Inferior parietal cortex (tissue), 1 donor: ENCODE results near the gene AIRE.

Experiments used
- DNase-seq: peaks from one replicate; pipeline ENCODE4 v3.0.0-alpha.2; 2016; ENCODE audit errors: extremely low spot score

AIRE gene

DNA sequence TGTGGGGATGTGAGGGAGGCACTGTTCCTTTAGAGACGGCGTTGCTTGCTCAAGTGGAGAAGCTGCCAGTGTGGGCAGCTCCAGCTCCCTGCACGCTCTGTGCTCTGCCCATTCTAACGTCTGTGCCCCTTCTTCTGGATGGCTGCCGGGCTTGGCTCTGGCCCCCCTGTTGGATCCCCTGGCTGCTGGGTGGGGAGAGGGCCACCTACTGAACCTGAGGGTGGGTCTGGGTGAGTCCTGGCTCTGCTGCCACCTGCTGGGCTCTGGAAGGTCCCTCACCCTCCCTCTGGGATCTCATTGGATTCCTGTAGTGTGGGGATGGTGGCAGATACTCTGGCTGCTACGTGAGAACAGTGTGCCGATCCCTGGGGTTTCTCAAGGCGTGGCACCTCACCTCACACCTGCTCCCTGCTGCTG is 19.2 kb downstream of the AIRE start:
- DNase-seq: peak; percentile 49

DNA sequence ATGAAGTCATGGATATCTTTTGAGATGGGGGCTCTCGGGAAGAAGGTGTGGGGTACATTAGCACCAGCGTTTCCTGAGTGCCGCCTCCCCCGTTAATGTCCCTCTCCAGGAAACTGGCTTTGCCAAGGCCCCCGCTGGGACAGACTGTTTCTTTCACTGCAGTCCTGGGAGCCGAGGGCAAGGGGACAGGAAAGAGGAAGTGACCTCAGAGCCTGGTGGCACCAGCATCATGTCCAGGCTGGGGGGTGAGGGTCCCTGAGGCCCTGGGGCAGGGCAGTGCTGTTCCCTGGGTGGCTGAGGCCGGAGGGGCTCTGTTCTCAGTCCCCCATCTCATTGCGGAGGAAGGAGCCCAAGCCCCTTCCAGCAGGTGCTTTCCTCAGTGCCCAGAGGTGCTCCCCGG is 20.0 kb downstream of the AIRE start:
- DNase-seq: no peak

DNA sequence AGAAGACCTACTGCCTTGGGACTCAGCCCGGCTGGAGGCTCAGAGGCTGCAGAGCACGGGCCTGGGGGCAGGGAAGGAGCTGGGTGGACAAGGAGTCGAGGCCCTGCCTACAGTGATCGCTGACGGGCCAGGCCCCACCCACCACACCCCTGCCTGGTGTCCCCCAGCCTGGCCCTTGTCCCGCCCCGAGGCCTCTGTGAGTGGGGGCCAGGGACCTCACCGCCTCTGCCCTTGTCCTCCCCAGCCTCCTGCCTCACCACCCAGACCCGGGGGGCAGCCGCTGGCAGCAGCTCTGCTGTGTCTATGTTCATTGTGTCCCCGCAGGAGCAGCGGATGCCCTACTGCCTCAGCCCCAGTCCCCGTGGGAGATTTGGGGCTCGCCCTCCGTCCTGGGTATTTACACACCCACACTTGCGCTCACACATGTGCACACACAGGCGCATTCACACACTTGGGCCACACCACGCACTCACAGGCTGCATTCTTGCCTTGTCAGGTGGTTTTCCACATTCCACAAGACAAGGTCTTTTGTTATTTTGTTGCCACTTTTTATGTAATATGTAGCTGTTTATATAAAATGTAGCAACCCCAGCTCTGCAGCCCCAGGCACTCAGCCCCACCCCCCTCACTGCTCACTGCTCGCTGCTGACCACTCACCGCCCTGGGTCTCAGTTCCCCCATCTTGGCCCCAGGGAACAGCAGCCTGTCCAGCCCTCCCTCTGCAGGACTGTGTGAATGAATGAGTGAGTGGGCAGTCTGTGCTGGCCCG is 21.4 kb downstream of the AIRE start:
- DNase-seq: no peak

DNA sequence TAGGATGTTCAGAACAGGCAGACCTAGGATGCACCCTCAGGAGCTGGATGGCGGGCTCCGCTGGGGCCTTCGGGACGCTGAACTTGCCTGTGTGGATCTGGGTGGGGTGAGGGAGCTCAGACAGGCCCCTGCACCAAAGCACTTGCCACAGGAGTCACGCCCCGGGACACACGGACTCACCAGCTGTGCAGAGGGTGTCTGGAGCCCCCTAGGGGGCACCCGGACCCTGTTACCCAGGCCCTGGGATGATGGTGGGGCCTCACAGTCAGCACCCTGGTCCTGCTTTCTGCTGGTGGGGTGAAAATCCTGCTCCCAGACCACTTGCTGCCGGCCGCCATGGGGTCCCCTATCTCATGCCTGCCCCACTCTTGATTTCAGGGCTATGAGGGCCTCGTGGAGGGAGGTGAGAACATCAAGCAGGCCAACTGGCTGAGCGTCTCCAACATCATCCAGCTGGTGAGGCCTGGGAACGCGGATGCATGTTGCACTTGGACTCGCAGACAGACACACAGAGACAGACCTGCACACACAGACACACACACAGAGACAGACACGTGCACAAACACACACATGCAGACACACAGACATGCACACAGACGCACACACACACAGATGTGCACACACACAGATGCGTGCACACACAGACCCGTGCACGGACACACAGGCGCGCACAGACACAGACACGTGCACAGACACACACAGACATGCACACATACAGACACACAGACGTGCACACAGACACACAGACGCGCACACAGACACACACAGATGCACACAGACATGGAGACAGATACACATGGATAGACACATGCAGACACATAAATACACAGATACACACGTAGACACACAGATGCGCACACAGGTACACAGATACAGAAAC is 25.2 kb downstream of the AIRE start:
- DNase-seq: no peak

DNA sequence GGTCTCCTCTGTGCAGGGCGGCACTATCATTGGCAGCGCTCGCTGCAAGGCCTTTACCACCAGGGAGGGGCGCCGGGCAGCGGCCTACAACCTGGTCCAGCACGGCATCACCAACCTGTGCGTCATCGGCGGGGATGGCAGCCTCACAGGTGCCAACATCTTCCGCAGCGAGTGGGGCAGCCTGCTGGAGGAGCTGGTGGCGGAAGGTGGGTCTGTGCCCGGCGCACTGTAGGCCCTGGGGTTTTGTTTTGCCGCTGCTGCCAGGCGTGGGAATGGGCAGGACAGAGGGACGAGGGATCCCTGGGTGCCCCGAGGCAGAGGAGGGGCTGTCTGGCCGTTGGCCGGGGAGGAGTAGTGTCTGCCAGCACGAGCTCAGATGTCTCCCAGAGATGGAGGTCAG is 26.4 kb downstream of the AIRE start:
- DNase-seq: no peak

DNA sequence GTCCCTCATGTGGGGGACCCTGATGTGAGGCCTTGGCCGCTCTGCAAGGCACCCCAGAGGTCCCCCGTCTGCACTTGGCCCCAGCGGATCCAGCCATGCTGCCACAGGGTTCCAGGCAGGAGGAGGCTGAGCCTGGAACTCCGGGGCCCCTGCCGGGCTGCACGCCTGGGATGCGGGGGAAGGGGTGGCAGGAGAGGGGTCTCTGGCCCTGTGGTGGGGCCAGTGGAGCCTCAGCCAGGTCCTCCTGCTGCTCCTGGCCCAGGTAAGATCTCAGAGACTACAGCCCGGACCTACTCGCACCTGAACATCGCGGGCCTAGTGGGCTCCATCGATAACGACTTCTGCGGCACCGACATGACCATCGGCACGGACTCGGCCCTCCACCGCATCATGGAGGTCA is 27.0 kb downstream of the AIRE start:
- DNase-seq: no peak

DNA sequence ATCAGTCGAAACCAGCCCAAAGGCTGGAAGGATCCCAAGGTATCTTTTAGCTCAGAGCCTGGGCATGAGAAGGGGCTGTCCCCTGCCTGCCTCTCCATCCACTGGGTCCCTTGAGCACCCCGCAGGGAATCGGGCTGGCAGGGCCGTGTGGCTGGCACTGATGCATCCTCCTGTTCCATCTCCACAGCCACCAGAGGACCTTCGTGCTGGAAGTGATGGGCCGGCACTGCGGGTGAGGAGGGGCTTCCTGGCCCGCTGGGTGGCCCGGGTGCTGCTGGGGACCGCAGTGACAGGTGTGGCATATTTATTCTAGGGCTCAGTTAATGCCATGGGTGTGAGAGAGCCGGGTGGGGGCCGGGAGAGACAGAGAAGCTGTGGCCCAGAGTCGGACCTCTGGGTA is 27.8 kb downstream of the AIRE start:
- no peak for DNase-seq

DNA sequence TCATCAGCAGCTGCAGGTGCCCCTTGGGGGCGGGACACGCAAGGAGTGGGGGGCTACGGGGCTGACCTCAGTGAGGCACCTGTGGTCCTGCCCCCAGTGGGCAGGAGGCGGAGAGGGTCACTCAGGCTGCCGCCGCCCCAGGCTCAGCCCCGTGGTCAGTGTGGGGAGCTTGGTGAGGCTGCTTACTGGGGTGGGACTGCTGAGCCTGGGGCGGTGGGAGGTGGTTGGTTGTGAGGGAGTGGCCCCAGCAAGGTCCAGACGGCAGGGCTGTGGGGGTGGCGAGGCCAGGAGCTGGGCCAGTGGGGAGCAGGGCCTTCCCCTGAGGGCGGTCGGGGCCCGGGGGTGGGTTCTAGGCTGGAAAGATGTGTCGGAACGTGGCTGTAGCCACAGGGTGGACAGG is 28.5 kb downstream of the AIRE start:
- no peak for DNase-seq

DNA sequence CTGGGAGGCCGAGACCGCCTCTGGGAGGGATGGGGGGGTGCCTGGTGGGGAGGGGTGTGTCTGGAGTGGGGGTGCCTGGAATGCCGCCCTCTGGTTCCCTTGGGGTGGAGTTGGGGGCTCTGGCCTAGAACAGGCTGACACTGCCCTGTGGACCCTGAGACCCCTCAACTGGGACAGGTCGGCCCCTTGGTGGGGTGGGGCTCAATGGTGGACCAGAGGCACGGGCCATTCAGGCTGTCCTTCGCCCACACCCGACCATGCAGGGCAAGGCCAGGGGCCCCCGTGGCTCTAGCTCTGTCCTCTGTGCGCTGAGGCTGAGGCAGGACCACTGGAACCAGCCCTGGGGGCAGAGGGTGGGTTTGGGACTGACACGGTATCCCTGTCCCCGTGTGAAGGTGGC is 28.9 kb downstream of the AIRE start:
- DNase-seq: no peak

DNA sequence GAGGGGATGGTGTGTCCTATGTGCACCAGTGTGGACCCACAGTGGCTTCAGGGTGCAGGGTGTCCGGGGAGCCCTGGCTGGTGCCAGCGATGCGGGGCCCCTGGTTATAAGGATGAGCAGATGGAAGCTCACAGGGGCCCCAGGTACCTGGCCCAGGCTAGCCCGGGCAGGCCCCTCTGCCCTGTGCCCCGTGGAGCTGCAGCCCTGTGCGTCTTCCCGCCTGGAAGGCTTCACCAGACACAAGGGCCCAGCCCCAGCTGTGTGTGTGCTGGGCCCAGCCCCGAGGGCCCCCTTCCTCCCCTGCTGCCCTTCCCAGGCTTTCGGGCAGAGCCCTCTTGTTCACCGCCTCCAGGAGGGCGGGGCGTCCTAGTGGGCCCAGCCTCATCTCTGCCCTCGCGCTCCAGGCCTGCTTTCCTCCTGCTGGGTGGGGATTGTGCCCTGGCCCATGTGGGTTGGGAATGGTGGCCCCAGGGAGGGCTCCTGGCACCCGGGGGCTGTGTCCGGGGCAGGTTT is 30.1 kb downstream of the AIRE start:
- DNase-seq: no peak

DNA sequence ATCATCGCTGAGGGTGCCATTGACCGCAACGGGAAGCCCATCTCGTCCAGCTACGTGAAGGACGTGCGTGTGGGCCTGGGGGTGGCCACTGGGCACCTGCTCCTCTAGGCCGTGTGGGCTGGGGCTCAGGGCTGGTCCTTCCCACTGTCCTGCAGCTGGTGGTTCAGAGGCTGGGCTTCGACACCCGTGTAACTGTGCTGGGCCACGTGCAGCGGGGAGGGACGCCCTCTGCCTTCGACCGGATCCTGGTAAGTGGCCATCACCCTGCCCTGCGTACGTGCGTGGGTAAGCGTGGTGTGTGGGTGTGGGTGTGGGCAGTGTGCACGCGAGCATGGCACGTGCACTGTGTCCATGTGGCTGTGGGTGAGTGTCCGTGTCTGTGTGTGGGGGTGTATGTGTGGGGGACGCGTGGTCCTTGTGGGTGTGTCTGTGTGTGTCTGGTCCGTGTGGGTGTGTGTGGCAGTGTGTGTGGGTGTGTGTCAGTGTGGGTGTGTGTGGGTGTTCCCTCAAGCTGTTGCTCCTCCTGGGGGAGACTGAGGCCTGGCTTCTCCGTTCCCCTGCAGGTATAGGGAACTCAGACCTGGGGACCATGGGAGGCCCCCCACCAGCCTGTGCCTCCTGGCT is 30.7 kb downstream of the AIRE start:
- no peak for DNase-seq

DNA sequence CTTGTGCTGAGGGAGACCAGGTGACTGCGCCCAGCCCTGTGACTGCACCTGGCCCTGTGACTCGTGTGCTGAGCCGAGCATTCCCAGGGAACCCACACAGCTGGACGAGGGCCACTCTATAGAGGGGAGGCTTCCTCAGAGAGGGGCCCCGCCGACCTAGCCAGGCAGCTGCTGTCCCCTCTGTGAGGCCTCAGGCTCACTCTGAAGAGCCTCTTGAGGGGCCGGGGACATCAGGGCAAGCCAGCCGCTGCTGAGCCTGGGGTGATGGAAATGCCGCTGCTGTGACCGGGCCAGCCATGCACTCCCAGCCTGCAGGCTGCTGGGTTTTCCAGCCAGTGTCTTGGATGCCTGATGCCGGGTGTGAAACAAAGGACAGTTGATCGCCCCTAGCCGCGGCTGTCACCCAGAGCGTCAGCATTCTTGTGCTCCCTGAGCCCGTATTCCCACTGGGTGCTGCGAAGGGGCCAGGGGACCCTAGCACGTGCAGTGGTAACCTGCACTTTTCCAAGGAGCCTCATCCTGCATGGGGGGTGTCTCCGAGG is 31.6 kb downstream of the AIRE start:
- no peak for DNase-seq

DNA sequence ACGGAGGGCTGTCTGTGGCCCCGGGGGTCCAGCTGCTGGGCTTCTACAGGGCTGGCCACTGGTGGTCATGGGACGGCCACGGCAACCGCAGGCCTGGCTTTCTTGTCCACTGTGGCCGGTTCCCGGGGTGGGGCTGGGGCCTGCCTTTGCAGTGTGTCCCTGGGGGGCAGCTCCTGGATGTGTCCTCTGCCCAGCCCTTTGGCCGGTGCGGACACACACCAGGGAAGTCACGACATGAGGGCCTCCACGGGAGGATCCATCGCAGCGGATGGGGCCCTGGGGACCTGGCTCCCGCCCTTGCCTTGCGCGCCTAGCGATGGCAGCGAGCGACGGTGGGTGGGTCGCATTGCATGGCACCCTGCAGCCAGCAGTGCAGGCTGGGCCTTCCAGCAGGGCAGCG is 32.2 kb downstream of the AIRE start:
- no peak for DNase-seq

DNA sequence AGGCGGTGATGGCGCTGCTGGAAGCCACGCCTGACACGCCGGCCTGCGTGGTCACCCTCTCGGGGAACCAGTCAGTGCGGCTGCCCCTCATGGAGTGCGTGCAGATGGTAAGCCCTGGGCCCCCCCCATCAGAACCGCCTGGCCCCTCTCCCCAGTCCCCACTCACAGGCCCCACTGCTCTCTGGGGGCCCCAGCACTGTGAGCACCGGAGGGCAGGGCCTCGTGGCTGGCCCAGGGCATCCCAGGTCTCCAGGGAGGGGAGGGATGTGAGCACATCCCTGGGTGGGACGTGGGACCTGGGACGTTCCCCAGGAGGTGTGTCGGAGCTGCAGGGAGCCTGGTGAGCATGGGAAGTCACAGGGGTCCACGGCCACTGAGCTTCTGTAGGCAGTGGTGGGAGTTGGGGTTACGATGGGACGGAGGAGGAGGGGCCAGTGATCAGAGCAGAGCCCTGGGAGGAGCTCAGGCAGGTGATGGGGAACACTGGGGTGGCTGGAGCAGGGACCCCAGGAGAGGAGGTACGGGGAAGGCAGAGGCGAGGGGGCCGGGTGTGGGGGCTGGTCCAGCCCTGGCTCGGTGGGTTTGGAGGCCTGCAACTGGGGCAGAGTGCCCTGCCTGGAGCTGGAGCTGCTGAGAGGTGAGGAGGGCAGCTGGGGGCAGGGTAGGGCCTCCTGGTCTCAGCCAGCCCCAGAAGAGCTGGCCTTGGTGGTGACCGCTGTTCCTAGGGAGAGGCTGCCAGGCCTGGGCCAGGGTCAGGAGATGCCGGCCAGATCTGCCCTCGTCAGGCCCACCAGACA is 33.0 kb downstream of the AIRE start:
- DNase-seq: no peak

DNA sequence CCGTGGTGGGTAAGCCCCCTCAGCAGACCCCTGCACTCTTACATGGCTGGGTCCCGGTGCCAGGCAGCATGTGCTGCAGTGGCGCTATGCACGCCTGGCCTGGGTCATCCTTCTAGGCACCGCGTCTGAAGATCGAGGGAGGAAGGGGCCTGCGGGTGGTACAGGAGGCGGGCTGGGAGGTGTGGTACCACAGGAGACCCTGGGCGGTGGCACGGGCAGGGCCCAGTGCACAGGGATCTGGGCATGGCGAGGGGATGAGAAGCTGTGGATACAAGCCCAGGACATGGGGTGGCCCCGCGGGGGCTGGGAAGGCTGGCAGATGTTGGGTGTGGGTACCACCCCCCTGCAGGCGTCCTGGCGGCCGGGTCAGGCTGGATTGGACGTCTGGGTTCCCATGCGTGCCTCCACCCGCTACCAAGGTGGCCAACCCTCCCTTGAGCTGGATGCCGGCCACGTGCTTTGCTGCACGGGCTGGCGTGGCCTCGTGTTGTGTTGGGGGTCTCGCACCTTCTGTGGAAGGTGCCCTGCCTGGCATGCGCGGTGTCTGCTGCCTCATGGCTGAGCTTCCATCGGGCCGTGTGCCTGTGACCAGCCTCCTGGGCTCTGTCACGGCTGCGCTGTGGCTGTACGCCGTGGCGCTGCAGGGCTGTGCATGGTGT is 33.9 kb downstream of the AIRE start:
- no peak for DNase-seq

DNA sequence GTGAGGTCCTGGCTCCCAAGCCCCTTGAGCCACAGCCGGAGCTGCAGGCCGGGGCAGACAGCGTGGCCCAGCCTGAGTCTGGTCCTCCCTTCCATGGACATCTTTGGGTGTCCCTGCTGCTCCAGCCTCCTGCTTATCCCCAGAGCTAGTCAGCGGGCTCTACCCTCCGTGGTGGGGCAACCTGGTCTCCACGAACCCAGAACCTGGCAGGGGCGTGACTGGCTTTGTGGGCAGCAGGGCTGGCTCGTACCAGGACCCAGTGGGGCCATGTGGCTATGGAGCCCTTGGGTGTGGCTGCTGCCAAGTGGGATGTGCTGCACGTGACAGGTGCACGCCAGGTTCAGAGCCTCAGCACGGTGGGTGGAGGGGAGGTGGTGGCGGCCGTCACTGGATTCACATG is 35.2 kb downstream of the AIRE start:
- DNase-seq: no peak

DNA sequence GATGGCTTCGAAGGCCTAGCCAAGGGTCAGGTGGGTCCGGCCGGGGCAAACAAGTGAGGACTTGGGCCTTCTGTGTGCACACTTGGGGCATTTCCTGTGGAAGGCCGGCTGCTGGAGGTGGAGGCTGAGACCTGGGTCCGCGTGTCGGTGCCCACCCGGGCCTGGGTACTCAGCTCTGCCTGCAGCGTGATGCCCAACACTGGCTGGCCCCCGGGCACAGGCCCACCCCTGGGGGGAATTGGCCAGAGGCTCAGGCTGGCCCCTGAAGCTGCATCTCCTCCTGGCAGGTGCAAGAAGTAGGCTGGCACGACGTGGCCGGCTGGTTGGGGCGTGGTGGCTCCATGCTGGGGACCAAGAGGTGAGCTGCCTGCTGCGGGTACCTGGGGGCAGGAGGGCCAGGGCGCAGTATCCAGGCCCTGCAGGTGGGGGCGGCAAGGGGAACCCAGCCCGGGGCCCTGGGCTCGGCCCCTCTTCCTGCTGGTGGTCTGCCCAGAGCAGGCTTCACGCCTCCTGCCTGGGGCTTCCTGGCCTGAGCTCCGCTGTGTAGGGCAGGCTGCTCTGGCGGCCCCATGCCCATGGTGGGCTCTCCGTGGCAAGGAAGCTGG is 36.3 kb downstream of the AIRE start:
- DNase-seq: no peak

DNA sequence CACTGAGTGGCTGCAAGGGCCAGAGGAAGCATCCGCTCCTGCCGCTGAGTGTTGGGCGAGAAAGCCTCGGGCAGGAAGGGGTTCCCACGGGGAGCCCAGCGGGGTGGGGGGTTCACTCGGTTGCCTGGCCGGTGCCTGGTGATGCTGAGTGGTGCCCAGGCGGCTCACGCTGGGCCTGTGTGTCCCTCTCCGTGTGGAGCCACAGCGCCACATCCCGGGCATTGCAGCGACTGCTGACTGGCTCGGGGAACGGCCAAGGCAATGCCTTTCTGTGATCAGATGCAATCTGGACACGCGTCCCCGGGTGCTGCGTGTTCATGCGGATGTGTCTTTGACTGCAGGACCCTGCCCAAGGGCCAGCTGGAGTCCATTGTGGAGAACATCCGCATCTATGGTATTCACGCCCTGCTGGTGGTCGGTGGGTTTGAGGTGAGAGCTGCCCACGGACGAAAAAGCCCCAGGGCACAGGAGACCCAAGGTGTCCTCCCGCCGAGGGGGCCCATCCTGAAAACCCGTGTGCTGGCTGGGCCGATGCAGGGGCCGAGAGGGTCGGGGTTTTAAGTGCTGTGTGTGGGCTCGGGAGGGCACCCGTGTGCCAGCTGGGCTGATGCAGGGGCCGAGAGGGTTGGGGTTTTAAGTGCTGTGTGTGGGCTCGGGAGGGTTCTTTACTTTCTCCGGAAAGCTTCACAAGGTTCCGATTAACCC is 37.1 kb downstream of the AIRE start:
- DNase-seq: no peak

DNA sequence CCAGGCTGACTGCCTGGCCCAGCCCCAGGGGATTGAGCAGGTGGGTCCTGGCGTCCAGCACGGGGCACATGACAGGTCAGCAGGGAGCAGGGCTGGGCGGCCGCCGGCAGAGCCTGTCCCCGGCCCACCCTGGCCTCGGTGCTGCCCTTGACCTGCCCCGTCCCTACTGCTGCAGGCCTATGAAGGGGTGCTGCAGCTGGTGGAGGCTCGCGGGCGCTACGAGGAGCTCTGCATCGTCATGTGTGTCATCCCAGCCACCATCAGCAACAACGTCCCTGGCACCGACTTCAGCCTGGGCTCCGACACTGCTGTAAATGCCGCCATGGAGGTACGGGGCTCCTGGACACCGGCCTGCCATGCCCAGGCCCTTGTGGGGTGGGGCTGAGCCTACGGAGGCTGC is 37.9 kb downstream of the AIRE start:
- no peak for DNase-seq
